Stimulated activated CD8-positive, alpha-beta memory T cell treated with anti-CD3 and anti-CD28 coated beads, Interleukin-15, amount 100 ng/mL, for 1 hour (primary cell): Measurements from ENCODE around the gene DGKB.
"Not testable (repeated sequence)": the region's sequence is repeated elsewhere in the genome, so short reads cannot be mapped to it uniquely, and the experiment has no call there.

Experiments
- DNase-seq: peaks from one replicate; pipeline ENCODE4 v3.0.0-alpha.2; 2020; ENCODE audit warnings: low read depth

DGKB gene

GRCh38 chr7:14583518-14583917 is 319.0 kb downstream of the DGKB start:
- no peak for DNase-seq

- DNase-seq, result no peak
Observed at GRCh38 chr7:14582010-14582409, 320.5 kb downstream of the DGKB start.

GRCh38 chr7:14579971-14580370 is 322.6 kb downstream of the DGKB start:
- no peak for DNase-seq

GRCh38 chr7:14576578-14576977 is 326.0 kb downstream of the DGKB start:
- no peak for DNase-seq

- DNase-seq, result no peak
Observed at GRCh38 chr7:14570750-14571607, 331.6 kb downstream of the DGKB start.

- DNase-seq, result no peak
Observed at GRCh38 chr7:14552060-14552459, 350.5 kb downstream of the DGKB start.

- no peak for DNase-seq
Observed at GRCh38 chr7:14551310-14551709, 351.2 kb downstream of the DGKB start.

GRCh38 chr7:14542624-14543023 is 359.9 kb downstream of the DGKB start:
- no peak for DNase-seq

GRCh38 chr7:14521183-14521582 is 381.4 kb downstream of the DGKB start:
- DNase-seq, result no peak

- no peak for DNase-seq
Observed at GRCh38 chr7:14510268-14510667, 392.3 kb downstream of the DGKB start.

- no peak for DNase-seq
Observed at GRCh38 chr7:14507617-14508016, 394.9 kb downstream of the DGKB start.

GRCh38 chr7:14505906-14506305 is 396.6 kb downstream of the DGKB start:
- no peak for DNase-seq

GRCh38 chr7:14504134-14504533 is 398.4 kb downstream of the DGKB start:
- DNase-seq, result no peak

GRCh38 chr7:14503623-14504022 is 398.9 kb downstream of the DGKB start:
- DNase-seq, result no peak

- no peak for DNase-seq
Observed at GRCh38 chr7:14501436-14501835, 401.1 kb downstream of the DGKB start.

- no peak for DNase-seq
Observed at GRCh38 chr7:14497390-14497789, 405.2 kb downstream of the DGKB start.

GRCh38 chr7:14495633-14496032 is 406.9 kb downstream of the DGKB start:
- DNase-seq, result no peak

GRCh38 chr7:14487701-14488395 is 414.7 kb downstream of the DGKB start:
- DNase-seq, result no peak

GRCh38 chr7:14483663-14484062 is 418.9 kb downstream of the DGKB start:
- DNase-seq, result no peak

- DNase-seq, result no peak
Observed at GRCh38 chr7:14480281-14480680, 422.3 kb downstream of the DGKB start.

GRCh38 chr7:14478834-14479510 is 423.6 kb downstream of the DGKB start:
- DNase-seq, result no peak

- not testable (repeated sequence) for DNase-seq
Observed at GRCh38 chr7:14461716-14462115, 440.8 kb downstream of the DGKB start.

GRCh38 chr7:14458846-14459245 is 443.7 kb downstream of the DGKB start:
- not testable (repeated sequence) for DNase-seq
